H9 (cell line): ENCODE data around the gene IMMP2L. TPM values are rescaled to one million over a fixed set of nuclear protein-coding genes. Genes with fewer than 3 reads are reported as not detected.

Source experiments
- DNase-seq: peaks from one replicate; pipeline ENCODE4 v3.0.0-alpha.2; 2017
- H2AFZ ChIP-seq: one replicate; pipeline ENCODE4 v1.6.1; 2013; ENCODE audit warnings: mild to moderate bottlenecking, low read length, control low read depth, moderate library complexity
- H2AK5ac ChIP-seq: 2 replicates; pipeline ENCODE4 v1.6.1; 2013; ENCODE audit warnings: low read length, control low read depth, mixed read lengths; ENCODE audit not compliant: insufficient read length
- H2BK120ac ChIP-seq: one replicate; pipeline ENCODE4 v1.6.1; 2013; ENCODE audit warnings: low read depth, mild to moderate bottlenecking, low read length, control low read depth, inconsistent platforms; ENCODE audit not compliant: poor library complexity, severe bottlenecking
- H2BK12ac ChIP-seq: 2 replicates; pipeline ENCODE4 v1.6.1; 2013; ENCODE audit warnings: low read length, control low read depth, mixed read lengths, low read depth; ENCODE audit not compliant: insufficient read length
- H2BK15ac ChIP-seq: 2 replicates; pipeline ENCODE4 v1.6.1; 2013; ENCODE audit warnings: low read depth, low read length, control low read depth
- H2BK20ac ChIP-seq: one replicate; pipeline ENCODE4 v1.6.1; 2013; ENCODE audit warnings: low read depth, mild to moderate bottlenecking, low read length, control low read depth, inconsistent platforms; ENCODE audit not compliant: poor library complexity, severe bottlenecking
- H2BK5ac ChIP-seq: 2 replicates; pipeline ENCODE4 v1.6.1; 2013; ENCODE audit warnings: low read length, control low read depth, mixed read lengths; ENCODE audit not compliant: insufficient read length
- H3K14ac ChIP-seq: 2 replicates; pipeline ENCODE4 v1.6.1; 2013; ENCODE audit warnings: low read length, control low read depth; ENCODE audit not compliant: insufficient read depth
- H3K18ac ChIP-seq: 2 replicates; pipeline ENCODE4 v1.6.1; 2013; ENCODE audit warnings: low read depth, mild to moderate bottlenecking, mixed read lengths, low read length, control low read depth; ENCODE audit not compliant: insufficient read length
- H3K23ac ChIP-seq: 2 replicates; pipeline ENCODE4 v1.6.1; 2013; ENCODE audit warnings: low read length, control low read depth, mixed read lengths, low read depth; ENCODE audit not compliant: insufficient read length
- H3K23me2 ChIP-seq: 2 replicates; pipeline ENCODE4 v1.6.1; 2013; ENCODE audit warnings: low read depth, mild to moderate bottlenecking, mixed read lengths, low read length, control low read depth; ENCODE audit not compliant: insufficient read length, poor library complexity, severe bottlenecking
- H3K27ac ChIP-seq: 2 replicates; pipeline ENCODE4 v1.5.1; 2013; ENCODE audit warnings: low read length, control low read depth, mixed read lengths, low read depth; ENCODE audit not compliant: insufficient read length
- H3K27me3 ChIP-seq: 2 replicates; pipeline ENCODE4 v1.6.1; 2013; ENCODE audit warnings: low read length, control low read depth, inconsistent platforms; ENCODE audit not compliant: insufficient read depth
- H3K4ac ChIP-seq: 2 replicates; pipeline ENCODE4 v1.6.1; 2013; ENCODE audit warnings: low read depth, mild to moderate bottlenecking, control low read depth, inconsistent platforms, low read length, moderate library complexity
- H3K4me1 ChIP-seq: 2 replicates; pipeline ENCODE4 v1.6.1; 2013; ENCODE audit warnings: low read length, control low read depth, inconsistent platforms; ENCODE audit not compliant: insufficient read depth
- H3K4me2 ChIP-seq: 2 replicates; pipeline ENCODE4 v1.6.1; 2013; ENCODE audit warnings: low read length, control low read depth, mixed read lengths; ENCODE audit not compliant: insufficient read length, insufficient read depth
- H3K56ac ChIP-seq: 2 replicates; pipeline ENCODE4 v1.6.1; 2013; ENCODE audit warnings: low read depth, mild to moderate bottlenecking, mixed read lengths, low read length, control low read depth; ENCODE audit not compliant: insufficient read length
- H3K79me1 ChIP-seq: 2 replicates; pipeline ENCODE4 v1.6.1; 2013; ENCODE audit warnings: low read depth, mild to moderate bottlenecking, moderate library complexity, low read length, control low read depth, inconsistent platforms; ENCODE audit not compliant: insufficient read depth, poor library complexity, severe bottlenecking
- H3K79me2 ChIP-seq: 2 replicates; pipeline ENCODE4 v1.6.1; 2013; ENCODE audit warnings: low read length, control low read depth, inconsistent platforms; ENCODE audit not compliant: insufficient read depth
- H3K9ac ChIP-seq: 2 replicates; pipeline ENCODE4 v1.6.1; 2013; ENCODE audit warnings: low read length, control low read depth, mixed read lengths; ENCODE audit not compliant: insufficient read length; ENCODE audit errors: extremely low read depth
- H3K9me3 ChIP-seq: one replicate; pipeline ENCODE4 v1.6.1; 2013; ENCODE audit warnings: low read depth, low read length, inconsistent platforms; ENCODE audit not compliant: control insufficient read depth
- H3T11ph ChIP-seq: one replicate; pipeline ENCODE4 v1.6.1; 2013; ENCODE audit warnings: mild to moderate bottlenecking, low read length, control low read depth, inconsistent platforms
- H4K20me1 ChIP-seq: one replicate; pipeline ENCODE4 v1.6.1; 2013; ENCODE audit not compliant: control insufficient read depth, insufficient read length, insufficient read depth
- H4K5ac ChIP-seq: 2 replicates; pipeline ENCODE4 v1.6.1; 2013; ENCODE audit warnings: low read depth, mild to moderate bottlenecking, mixed read lengths, low read length, control low read depth; ENCODE audit not compliant: insufficient read length
- H4K8ac ChIP-seq: replicated peaks from 2 replicates; pipeline ENCODE4 v1.6.1; 2013; ENCODE audit warnings: low read length, control low read depth, mixed read lengths, low read depth; ENCODE audit not compliant: insufficient read length
- H4K91ac ChIP-seq: 2 replicates; pipeline ENCODE4 v1.6.1; 2013; ENCODE audit warnings: low read depth, mild to moderate bottlenecking, moderate library complexity, mixed read lengths, low read length, control low read depth; ENCODE audit not compliant: insufficient read length
- H3K27ac Mint-ChIP-seq, 3 experiments: 2 replicates in 2 of 3; 3 replicates in 1 of 3; pipeline ENCODE4 v1.8.0; 2020 to 2021; ENCODE audit warnings: mixed read lengths in 3 of 3, mild to moderate bottlenecking in 1 of 3, moderate library complexity in 1 of 3
- H3K27me3 Mint-ChIP-seq: 2 replicates; pipeline ENCODE4 v1.8.0; 2021; ENCODE audit warnings: low read depth, mild to moderate bottlenecking, moderate library complexity, mixed read lengths
- H3K36me3 Mint-ChIP-seq, 3 experiments: 2 replicates in 2 of 3; 3 replicates in 1 of 3; pipeline ENCODE4 v1.8.0; 2020 to 2021; ENCODE audit warnings: low read depth in 3 of 3, mixed read lengths in 3 of 3; ENCODE audit not compliant: insufficient read depth in 1 of 3
- H3K4me1 Mint-ChIP-seq, 2 experiments: 2 replicates each; pipeline ENCODE4 v1.8.0; 2020; ENCODE audit warnings: mixed read lengths in 2 of 2
- H3K4me3 Mint-ChIP-seq, 2 experiments: 2 replicates in 1 of 2; 3 replicates in 1 of 2; pipeline ENCODE4 v1.8.0; 2020 to 2021; ENCODE audit warnings: mild to moderate bottlenecking in 2 of 2, mixed read lengths in 2 of 2, moderate library complexity in 1 of 2
- H3K9me3 Mint-ChIP-seq, 2 experiments: 2 replicates in 1 of 2; 3 replicates in 1 of 2; pipeline ENCODE4 v1.8.0; 2020; ENCODE audit warnings: mild to moderate bottlenecking in 2 of 2, mixed read lengths in 2 of 2, moderate library complexity in 1 of 2
- WGBS: extraction: QIAGEN DNeasy Blood & Tissue Kit; methylation state at CpG from one replicate; pipeline ENCODE4 v1.1.7; 2013; ENCODE audit warnings: missing lambda C conversion rate, low lambda C conversion rate, mixed read lengths; ENCODE audit not compliant: insufficient read length; ENCODE audit errors: extremely low coverage; 5-methylcytosine and 5-hydroxymethylcytosine counted together
- total RNA-seq: library from RNA; stranded (reverse); gene quantifications from 2 replicates; pipeline ENCODE4 v1.2.1, GENCODE V29; 2021
- TF ChIP-seq, protein P1 (sequence below): fragments of 200-600 bp; sonication (generic); conservative IDR thresholded peaks from 3 replicates; pipeline ENCODE4 v1.8.0; 2021; ENCODE audit warnings: antibody characterized with exemption, mild to moderate bottlenecking

The IMMP2L gene
- total RNA-seq, 1 experiment from 2014 or later = 14.7 TPM

DNA sequence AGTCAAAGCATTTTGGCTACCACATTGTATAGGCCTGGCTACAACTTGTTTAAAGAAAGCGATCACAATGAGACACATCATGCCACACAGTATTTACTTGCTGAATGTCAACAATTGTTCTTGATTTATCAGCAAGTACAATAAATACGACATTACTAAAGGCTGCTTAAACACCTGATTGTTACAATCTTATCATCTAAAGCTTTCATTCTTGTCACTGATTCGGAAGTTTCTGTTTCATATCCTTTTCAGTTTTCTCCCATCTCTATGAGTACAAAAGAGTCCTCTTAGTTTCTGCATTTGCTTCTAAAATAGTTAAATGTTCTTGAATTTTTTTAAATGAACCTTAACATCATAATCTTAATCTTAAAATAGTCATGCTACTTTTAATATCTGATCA lies 599.5 kb downstream of the IMMP2L start:
- Histone ChIP-seq H3K79me1 (no peaks in the 10 kb centered on the region), H3K9ac (no peak overlapping the region), H3K23me2 (no peaks in the 10 kb centered on the region), H4K5ac (no peak overlapping the region), H2AFZ (no peak overlapping the region), H3K56ac (no peak overlapping the region), H3K79me2 (no peaks in the 10 kb centered on the region), H3K18ac (no peak overlapping the region), H2BK20ac (no peak overlapping the region), H4K20me1 (no peaks in the 10 kb centered on the region), H3T11ph (no peak overlapping the region), H4K8ac (no peak overlapping the region), H2BK15ac (no peak overlapping the region), H3K23ac (no peak overlapping the region), H3K14ac (no peak overlapping the region), H3K27me3 (no peaks in the 10 kb centered on the region), H2BK12ac (no peak overlapping the region), H3K4me1 (no peaks in the 10 kb centered on the region), H3K27ac (no peak overlapping the region), H3K4ac (no peak overlapping the region), H2BK120ac (no peak overlapping the region), H4K91ac (no peak overlapping the region), H2AK5ac (no peak overlapping the region), H2BK5ac (no peak overlapping the region), H3K4me2 (no peak overlapping the region), H3K9me3 (no peaks in the 10 kb centered on the region)
- Mint-ChIP-seq H3K36me3 (no peaks in the 10 kb centered on the region), H3K27ac (no peak overlapping the region), H3K4me1 (peaks cover 0 to under 1% of the 10 kb centered on the region in 2 experiments; a peak in 2 of 4 replicates), H3K4me3 (no peak overlapping the region), H3K9me3 (no peaks in the 10 kb centered on the region; a peak in 1 of 5 replicates), H3K27me3 (no peaks in the 10 kb centered on the region)
- no peak for DNase-seq
- TF ChIP-seq, protein P1, sequence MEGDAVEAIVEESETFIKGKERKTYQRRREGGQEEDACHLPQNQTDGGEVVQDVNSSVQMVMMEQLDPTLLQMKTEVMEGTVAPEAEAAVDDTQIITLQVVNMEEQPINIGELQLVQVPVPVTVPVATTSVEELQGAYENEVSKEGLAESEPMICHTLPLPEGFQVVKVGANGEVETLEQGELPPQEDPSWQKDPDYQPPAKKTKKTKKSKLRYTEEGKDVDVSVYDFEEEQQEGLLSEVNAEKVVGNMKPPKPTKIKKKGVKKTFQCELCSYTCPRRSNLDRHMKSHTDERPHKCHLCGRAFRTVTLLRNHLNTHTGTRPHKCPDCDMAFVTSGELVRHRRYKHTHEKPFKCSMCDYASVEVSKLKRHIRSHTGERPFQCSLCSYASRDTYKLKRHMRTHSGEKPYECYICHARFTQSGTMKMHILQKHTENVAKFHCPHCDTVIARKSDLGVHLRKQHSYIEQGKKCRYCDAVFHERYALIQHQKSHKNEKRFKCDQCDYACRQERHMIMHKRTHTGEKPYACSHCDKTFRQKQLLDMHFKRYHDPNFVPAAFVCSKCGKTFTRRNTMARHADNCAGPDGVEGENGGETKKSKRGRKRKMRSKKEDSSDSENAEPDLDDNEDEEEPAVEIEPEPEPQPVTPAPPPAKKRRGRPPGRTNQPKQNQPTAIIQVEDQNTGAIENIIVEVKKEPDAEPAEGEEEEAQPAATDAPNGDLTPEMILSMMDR = no peak
- WGBS = no CpG with 5 or more reads among the region's 3 CpGs
